Skin epidermis (tissue), 12 donors: ENCODE measurements around the gene CHL1.
"Not testable (repeated sequence)": the region's sequence is repeated elsewhere in the genome, so short reads cannot be mapped to it uniquely, and the experiment has no call there.

Source experiments
- H3K27ac ChIP-seq, 21 experiments: fragments of 200-600 bp; sonication (generic) in 11 of 21; one replicate each; pipeline ENCODE4 v1.5.0; 2020; ENCODE audit warnings: mild to moderate bottlenecking in 3 of 21, inconsistent platforms in 2 of 21, moderate library complexity in 2 of 21
- H3K4me3 ChIP-seq, 7 experiments: fragments of 200-600 bp; sonication (generic) in 2 of 7; one replicate each; pipeline ENCODE4 v1.5.0; 2020; ENCODE audit warnings: inconsistent platforms in 2 of 7, mild to moderate bottlenecking in 2 of 7, moderate library complexity in 1 of 7

Gene CHL1

DNA sequence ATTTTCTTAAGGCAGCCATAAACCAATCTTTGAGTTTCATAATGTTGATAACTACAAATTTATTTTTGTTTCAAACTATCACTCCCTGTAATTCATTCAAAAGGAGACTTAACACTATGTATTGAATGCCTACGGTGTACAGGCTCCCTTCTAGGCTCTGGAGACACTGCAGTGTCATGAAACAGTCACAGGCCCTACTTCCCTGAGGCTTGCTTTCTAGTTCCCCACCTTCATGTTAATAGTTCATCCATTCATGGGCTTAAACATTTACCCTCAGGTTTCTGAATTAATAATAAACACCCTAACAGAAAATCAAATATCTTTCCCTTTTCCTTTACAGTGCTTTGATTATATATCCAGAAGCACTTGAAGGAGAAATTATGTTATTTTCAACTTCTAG is 168.7 kb downstream of the CHL1 start:
- H3K27ac ChIP-seq: no peak overlapping the region
- H3K4me3 ChIP-seq: no peak overlapping the region

DNA sequence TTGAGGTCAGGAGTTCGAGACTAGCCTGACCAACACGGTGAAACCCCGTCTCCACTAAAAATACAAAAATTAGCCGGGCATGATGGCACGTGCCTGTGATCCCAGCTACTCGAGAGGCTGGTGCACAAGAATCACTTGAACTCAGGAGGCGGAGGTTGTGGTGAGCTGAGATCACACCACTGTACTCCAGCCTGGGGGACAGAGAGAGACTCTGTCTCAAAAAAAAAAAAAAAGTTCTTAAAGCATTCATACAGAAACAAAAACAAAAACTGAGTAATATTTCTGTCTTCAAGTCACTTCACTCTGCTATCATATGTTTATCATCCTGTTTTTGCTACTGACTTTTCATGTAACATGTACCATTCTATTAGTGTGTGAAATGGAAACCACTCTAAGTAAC is 169.7 kb downstream of the CHL1 start:
- not testable (repeated sequence) for H3K4me3 ChIP-seq, H3K27ac ChIP-seq

DNA sequence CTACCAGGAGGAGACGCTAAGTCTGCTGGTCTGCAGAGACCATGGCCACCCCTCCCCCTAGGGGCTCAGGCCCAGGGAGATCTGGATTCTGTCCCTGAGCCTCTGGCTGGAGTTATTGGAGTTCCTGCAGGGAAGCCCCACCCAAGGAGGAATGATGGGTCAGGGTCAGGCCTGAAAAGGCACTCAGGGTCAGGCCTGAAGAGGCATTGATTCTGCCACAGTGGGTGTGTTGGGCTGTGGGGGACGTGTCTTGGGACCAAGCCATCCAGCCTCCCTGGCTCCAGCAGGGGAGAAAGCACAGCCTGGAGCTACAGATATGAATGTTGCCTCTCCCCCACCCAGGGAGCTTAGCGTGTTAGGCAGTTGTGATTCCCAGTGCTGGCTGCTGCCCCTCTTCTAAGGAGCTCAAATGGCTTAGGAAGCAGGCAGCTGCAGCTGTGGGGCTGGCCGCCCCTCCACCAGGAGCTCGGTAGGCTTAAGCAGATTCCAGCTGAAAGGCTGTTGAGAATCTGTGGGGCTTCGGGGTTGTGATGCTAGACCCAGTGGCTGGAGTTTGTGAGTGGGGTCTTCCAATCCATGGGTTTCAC is 176.7 kb downstream of the CHL1 start:
- no peak overlapping the region for H3K27ac ChIP-seq
- no peak overlapping the region for H3K4me3 ChIP-seq

DNA sequence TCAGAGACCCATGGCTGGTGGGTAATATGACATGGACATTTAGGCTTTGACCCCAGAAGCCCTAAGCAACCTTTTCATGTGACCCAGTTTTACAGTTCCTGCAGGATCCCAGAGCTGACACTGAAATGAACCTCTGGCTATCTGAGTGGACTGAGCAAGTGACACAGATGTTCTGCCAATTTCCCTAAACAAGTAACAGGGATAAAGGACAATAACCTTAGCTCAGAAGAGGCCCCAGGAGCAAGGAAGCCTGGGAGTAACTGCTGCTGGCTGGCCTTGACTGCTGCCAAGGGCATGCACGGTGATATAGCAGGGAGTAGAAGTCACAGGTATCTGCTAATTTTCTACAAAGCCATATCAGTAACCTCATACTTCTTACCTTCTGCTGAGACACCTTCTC is 177.9 kb downstream of the CHL1 start:
- H3K4me3 ChIP-seq: no peak overlapping the region
- H3K27ac ChIP-seq: no peak overlapping the region

DNA sequence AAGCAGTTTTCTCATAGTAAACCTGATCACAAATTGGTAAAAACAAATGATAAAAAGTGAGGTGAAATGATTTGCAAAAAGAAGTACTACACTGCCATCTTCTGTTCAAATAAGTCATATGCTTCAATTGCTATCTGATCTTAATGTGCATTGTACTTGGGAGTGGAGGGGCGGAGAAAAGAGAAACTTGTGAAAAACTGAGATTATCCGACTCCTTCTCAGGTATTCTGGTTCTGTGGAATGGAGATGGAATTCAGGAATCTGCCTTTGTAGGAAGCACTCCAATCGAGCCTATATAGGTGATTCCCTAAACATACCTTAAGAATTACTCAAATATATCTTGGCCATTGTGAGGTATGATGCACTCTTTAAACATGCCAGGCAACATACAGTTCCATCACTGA is 180.6 kb downstream of the CHL1 start:
- Histone ChIP-seq H3K27ac (no peak overlapping the region), H3K4me3 (no peak overlapping the region)

DNA sequence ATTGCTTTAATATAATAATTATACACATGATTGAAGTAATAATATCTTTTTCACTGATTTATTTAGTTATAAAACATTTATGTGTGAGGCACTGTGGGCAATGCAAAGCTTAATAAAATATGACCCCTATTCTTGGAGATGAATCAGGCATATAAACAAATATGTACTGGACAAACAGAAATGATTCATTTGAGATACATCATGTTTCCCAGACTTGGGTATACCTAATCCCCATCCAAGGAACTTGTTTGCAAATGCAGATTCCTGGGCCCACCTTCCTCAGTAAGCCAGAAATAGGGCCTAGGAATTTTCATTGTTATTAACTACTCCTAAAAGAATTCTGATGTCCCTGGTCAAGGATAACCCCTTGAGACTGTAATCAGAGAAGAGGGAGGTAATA is 184.2 kb downstream of the CHL1 start:
- H3K27ac ChIP-seq: no peak overlapping the region
- H3K4me3 ChIP-seq: no peak overlapping the region

DNA sequence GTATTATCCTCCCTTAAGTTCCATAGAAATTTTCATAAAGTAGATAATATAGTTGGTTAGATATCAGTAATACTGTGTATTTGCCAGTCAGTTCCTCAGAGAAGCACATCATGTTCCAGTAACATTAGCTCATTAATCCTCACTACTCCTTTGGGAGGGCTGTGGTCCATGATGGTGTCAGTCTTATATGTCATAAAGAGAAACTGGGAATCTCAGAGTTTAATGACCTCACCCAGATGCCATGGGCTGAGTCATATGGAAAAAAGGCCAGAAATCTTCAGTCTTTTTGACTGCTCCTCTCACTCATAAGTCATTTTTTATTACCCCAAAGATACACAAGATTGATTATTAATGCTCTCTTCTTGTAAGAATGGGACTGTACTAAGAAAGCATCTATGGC is 188.6 kb downstream of the CHL1 start:
- no peak overlapping the region for H3K27ac ChIP-seq
- H3K4me3 ChIP-seq: no peak overlapping the region

DNA sequence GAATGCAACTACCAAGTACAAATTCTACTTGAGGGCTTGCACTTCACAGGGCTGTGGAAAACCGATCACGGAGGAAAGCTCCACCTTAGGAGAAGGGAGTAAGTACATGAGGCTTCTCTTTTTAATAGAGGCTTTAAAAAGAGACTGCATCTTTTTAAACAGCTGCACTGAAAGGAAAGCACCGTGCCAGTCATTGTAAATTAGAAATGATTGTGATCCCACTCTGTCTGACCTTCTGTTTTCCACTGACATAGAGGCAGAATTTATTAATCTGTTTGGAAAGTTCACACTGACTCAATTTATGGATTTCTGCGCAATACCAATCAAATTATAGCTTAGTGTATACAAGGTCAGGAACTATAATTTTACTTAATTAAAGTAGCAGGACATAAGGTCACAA is 198.2 kb downstream of the CHL1 start:
- H3K27ac ChIP-seq: no peak overlapping the region
- no peak overlapping the region for H3K4me3 ChIP-seq

DNA sequence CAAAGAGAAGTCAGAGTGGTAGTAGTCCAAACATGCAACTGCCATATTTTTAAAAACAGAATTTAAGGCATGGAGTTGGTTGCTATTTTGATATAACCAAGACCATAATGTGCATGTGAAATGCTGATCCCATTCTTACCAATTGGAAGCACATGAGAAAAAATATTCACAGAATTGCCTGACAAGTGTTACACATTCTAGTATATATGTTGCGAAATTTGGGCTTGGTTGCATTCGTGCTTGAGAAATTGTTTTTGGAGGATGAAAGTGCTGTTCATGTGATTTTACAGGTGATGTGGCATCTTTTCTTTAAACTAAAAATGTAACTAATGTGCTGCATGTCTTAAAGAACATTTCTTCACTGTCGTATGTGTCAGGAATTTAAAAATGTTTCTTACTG is 199.7 kb downstream of the CHL1 start:
- no peak overlapping the region for H3K27ac ChIP-seq

DNA sequence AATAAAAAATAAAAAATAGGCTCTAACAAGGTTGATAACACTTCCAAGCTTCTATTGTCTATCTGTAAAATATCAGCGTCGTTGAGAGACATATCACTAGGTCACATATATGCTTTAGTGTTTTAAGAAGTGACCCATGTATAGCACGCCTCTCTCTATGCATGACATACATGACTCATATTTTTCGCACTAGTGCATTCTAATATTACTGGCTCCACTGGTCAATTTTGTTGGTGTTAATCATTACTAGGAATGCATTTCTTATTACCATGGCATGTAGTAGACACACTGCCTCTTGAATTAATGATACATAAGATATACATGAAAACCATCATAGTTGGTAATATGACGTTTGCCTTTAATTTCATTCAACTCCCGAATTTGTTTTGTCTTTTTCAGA is 203.1 kb downstream of the CHL1 start:
- H3K4me3 ChIP-seq: no peak overlapping the region
- no peak overlapping the region for H3K27ac ChIP-seq

More for the DNA sequence above, 199.7 kb downstream of the CHL1 start:
- H3K4me3 ChIP-seq: no peak overlapping the region

DNA sequence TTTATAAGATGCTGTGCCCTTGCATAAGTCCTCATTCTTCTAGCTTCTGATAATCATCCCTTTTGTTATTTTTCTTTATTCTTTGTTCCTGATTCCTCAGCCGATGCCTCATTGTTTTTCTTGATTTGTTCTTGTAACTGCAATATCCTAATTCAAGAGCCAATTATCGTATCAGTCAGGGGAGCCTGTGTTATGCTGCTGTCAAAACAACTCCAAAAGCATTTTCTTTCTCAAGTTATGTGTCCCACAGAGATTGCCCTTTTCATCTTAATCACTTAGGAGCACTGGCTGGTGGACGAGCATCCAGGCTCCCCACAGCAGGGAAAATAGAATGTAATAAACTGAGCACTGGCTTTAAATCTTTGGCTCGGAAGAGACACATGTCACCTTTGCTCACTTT is 207.3 kb downstream of the CHL1 start:
- Histone ChIP-seq H3K4me3 (no peak overlapping the region), H3K27ac (no peak overlapping the region)

DNA sequence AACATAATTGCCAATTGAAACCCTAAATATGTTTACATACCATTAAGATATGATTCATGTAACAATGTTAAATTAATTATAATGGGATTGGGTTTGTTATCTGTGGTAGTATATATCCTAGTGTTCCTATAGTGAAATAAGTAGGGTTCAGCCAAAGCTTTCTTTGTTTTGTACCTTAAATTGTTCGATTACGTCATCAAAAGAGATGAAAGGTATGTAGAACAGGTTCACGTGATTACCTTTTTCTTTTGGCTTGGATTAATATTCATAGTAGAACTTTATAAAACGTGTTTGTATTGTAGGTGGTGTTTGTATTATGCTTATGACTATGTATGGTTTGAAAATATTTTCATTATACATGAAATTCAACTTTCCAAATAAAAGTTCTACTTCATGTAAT is 212.4 kb downstream of the CHL1 start:
- Histone ChIP-seq H3K27ac (no peak overlapping the region), H3K4me3 (no peak overlapping the region)

DNA sequence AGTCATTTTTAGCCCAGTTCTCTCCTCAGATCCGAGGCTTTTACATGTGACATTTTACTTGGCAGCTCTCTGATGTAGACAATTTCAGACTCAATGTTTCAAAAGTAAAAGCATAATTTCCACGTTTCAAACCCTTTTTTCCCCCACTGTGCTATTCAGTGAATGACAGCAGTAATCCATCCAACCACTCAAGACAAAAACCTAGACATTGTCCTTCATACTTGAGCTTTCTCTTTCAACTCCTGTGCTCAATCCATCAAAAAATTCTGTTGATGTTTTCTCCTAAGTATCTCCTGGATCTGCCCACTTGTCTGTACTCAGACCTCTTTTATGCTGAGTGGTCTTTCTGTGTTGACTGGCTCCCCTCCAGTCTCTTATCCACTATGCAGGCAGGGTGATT is 214.7 kb downstream of the CHL1 start:
- no peak overlapping the region for H3K27ac ChIP-seq

DNA sequence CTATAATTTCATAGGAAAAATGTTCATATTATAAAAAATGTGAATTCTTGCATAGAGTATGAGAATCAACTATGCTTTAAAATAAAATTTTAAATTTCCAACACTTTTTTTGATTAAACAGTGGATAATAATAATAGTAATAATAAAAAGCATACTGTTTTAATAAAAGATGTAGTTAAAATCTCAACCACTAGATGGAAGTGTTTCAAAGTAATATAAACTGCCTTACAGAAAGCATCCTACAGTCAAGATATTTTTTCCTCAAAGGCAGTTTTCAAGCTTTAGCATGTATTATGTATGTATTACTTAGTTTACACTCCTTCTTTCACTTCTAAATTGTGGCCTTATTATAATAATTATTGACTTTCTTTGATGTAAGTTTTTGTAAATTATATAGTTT is 217.5 kb downstream of the CHL1 start:
- H3K27ac ChIP-seq: no peak overlapping the region
- no peak overlapping the region for H3K4me3 ChIP-seq

More for the DNA sequence above, 214.7 kb downstream of the CHL1 start:
- H3K4me3 ChIP-seq: no peak overlapping the region

DNA sequence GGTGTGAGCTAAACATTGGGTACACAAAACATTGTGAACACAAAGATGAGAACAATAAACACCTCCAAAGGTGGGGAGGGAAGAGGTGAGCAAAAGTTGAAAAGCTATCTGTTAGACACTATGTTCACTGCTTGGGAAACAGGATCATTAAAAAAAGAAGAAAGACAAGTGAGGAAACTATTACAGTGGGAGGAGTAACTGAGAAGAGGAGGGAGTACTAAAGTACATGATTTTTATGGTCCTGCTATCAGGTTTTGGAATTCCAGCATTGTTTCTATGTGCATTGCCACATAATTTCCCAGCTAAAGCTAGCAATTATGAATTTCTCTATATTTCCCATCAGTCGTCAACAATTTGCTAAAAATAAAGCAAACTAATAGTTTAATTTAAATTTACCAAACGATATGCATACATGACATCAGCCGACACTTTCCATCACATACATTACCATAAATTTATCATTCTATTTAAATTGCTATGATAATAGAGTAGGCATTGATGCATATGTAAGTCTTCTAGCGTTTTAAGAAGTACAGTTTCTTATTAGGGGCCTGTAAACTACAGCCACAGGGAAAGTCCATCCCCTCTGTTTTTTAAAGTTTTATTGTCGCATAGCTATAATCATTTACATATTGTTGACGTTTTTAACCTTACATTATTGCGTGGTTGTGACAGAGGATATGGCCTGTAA is 221.8 kb downstream of the CHL1 start:
- no peak overlapping the region for H3K4me3 ChIP-seq
- no peak overlapping the region for H3K27ac ChIP-seq

DNA sequence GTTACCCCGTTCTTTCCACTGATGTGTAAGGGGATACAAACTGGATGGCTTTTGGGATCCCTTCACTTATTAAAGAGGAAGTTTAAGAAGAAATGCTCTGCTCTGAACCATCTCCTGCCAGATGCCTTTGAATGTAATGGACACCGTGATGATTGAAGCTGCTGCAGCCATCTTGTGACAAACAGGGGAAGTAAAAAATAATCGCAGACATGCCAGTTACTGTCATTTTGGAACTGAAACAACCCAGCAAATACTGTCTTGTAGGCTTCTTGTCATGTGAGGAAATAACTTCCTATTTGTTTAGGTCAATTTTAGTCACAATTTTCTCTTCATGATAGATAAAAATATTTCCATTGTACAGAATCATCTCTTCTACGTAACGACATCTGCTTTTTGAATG is 224.0 kb downstream of the CHL1 start:
- Histone ChIP-seq H3K4me3 (no peak overlapping the region), H3K27ac (no peak overlapping the region)

DNA sequence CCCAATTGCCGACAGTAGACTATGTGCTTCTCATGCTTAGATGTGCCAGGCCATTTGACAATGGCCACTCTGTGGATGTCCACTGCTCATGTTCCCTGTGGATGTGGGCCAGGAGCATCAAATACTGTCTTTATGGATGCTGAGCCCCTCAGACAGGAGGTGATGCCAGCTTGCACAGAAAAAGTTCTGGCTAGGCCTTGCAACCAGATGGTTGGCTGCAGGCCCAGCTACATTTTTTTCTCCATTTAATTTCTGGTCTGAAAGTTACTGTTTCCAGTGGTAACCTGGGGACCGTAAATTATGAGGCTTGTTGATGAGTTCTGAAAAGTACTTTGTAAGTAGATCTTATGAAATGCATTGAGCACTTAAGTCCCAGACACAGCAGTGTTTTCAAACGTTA is 228.5 kb downstream of the CHL1 start:
- no peak overlapping the region for H3K4me3 ChIP-seq
- no peak overlapping the region for H3K27ac ChIP-seq

DNA sequence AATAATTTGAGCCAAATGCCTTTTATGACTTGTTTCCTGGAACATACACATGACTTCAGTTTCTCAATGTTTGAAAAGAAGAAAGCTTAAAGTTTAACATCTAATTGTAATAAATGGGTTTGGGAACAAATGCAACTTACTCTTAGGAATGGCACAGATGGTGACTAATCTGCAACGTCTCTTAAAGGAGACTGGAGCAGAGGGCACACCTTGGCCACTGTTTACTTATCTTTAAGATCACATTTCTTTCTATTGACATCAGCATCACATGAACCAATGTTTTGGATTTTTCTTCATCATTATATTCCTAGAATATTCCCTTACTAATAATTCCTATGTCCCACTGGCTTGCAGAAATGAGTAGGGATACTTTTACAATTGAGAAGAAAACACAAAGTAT is 229.5 kb downstream of the CHL1 start:
- Histone ChIP-seq H3K27ac (no peak overlapping the region), H3K4me3 (no peak overlapping the region)

DNA sequence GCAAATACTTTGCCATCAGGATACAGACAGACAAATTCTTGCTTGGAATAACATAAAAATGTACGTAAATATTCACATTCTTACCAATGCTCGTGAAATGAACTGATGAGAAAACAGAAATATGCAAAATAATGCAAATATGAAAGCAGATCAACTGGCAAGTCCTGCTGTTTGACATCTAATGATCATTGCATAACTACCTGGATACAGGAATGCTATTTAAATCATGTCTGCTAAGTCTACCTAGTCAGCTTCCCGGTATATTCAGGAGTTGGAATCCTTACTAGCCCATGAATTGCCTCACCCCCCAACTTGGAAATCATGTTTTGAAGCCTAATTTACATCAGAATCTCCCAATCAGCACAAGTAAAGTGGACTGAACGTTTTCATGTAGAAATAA is 230.6 kb downstream of the CHL1 start:
- Histone ChIP-seq H3K27ac (no peak overlapping the region), H3K4me3 (no peak overlapping the region)

DNA sequence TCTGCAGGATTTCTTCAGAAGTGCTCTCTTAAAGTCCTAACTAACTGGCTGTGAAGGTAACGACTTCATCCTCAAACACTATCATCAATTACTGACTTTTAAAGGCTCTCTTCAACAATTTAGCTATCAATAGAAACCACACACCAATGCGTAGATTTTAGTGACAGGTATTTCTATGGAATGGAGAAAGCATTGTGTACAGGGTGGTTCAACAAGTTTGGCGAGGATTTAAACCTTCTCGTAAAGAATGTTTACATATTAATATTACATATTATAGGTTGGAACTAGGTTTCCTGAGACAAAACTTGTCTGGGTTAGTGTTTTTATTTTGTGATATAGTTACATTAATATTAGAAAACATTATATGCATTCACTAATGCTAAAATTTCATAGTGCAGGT is 233.6 kb downstream of the CHL1 start:
- no peak overlapping the region for H3K4me3 ChIP-seq
- no peak overlapping the region for H3K27ac ChIP-seq

DNA sequence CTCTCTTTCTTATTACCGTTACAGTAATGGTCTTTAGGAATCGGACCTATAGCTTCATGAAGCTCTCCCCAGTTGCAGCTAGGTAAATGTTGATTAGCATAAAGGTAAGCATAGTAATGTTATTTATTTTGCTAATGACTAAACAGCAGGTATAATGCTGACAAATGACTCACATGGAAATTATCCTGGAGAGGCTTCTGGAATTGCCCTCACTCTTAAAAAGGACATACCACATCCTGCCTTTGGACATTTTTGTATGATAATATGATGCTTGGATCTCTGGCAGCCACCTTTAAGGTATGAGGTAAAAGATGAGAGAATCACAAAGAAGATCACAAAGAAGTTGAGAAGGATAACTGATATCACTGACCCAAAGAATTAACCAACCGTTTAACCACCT is 238.6 kb downstream of the CHL1 start:
- H3K4me3 ChIP-seq: no peak overlapping the region
- no peak overlapping the region for H3K27ac ChIP-seq

DNA sequence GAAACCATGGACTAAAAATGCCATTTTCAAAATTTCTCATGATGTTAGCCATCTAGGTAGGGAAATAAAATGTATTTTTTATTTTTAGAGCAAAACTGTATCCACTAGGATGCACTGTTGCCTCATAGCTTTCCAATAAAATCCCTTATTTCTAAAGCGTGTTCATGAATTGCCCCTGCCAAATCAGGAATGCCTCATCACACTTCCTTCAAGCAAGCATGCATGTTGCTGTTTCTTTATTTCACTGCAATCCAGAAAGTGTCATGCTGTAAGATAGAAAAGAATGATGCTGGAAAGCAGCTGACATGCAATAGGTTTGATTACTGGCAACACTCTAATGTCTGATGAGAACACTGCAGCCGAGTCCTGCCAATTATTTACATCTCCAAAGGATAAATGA is 239.5 kb downstream of the CHL1 start:
- Histone ChIP-seq H3K27ac (no peak overlapping the region), H3K4me3 (no peak overlapping the region)
